ENCODE results near the gene RUNX2.

DNA sequence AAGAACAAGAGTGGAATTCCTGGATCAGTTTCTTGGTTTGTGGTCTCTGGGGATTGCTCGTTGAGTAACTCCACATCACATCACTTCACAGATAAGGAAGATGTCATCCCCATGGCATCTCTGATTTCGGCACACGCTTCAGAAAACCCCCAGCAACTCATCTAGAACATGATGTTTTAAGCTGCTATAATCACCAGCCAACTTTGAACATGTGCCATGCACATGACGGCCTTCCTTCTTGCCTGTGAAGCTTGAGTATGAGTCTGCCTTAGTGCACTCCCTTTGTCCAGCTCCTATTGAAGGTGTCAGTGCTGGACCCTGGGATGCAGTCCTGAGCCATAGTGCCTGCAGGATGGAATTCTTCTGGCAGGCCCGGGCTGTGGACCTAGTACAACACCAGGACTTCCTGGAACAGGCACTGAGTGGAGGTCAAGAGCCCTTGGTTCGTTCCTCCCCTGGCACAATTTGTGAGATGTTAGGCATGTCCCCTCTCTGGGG, 281.1 kb downstream of the RUNX2 start:
- TF ChIP-seq CTCF (IDR thresholded peaks at IDR 0.05): no peak
- no peak for TF ChIP-seq POLR2A (IDR thresholded peaks at IDR 0.05)

Measured in Peyer's patch (tissue), 4 donors.